Suprapubic skin (tissue), 4 donors: ENCODE data around the gene TSC22D1. TPM values are rescaled to one million over a fixed set of nuclear protein-coding genes. Genes with fewer than 3 reads are reported as not detected.

Experiments used
- DNase-seq, 2 donors: peaks; one replicate each; pipeline ENCODE4 v3.0.0-alpha.2; 2019; ENCODE audit warnings: low spot score in 2 of 2
- H3K27ac ChIP-seq: fragments of 200-600 bp; sonication (generic); one replicate; pipeline ENCODE4 v1.5.1; 2019
- H3K27me3 ChIP-seq: fragments of 200-600 bp; sonication (generic); one replicate; pipeline ENCODE4 v1.5.1; 2019
- H3K36me3 ChIP-seq: fragments of 200-600 bp; sonication (generic); one replicate; pipeline ENCODE4 v1.5.1; 2019
- H3K4me1 ChIP-seq: fragments of 200-600 bp; sonication (generic); one replicate; pipeline ENCODE4 v1.5.1; 2019
- H3K4me3 ChIP-seq: fragments of 200-600 bp; sonication (generic); one replicate; pipeline ENCODE4 v1.5.1; 2019; ENCODE audit warnings: mild to moderate bottlenecking
- H3K9me3 ChIP-seq: fragments of 200-600 bp; sonication (generic); one replicate; pipeline ENCODE4 v1.5.1; 2019
- EP300 ChIP-seq: sonication (generic); formaldehyde crosslinking; IDR thresholded peaks from one replicate; pipeline ENCODE4 v1.6.1; 2017; ENCODE audit warnings: antibody characterized with exemption
- POLR2A ChIP-seq, 2 donors: fragments of 450-650 bp; IDR thresholded peaks; one replicate each; pipeline ENCODE4 v1.6.1; 2017; ENCODE audit warnings: antibody characterized with exemption in 2 of 2, mild to moderate bottlenecking in 2 of 2, moderate library complexity in 2 of 2
- POLR2AphosphoS5 ChIP-seq, 3 donors: sonication (generic); formaldehyde crosslinking; IDR thresholded peaks; one replicate each; pipeline ENCODE4 v1.6.1; 2017; ENCODE audit warnings: antibody characterized with exemption in 3 of 3
- WGBS: methylation state at CpG from one replicate; pipeline ENCODE4 v1.1.5; 2018; 5-methylcytosine and 5-hydroxymethylcytosine counted together
- total RNA-seq, 4 donors: library from RNA; depleted of rRNA; stranded (reverse); fragments of >200 nt; gene quantifications; one replicate each; pipeline ENCODE4 v1.1.0, GENCODE V29; 2016
- TF ChIP-seq, protein P1 (sequence below), 2 donors: fragments of 200-600 bp in 1 of 2; fragments of 450-650 bp in 1 of 2; sonication (generic) in 1 of 2; IDR thresholded peaks; one replicate each; pipeline ENCODE4 v1.5.1; 2016 to 2019; ENCODE audit warnings: antibody characterized with exemption in 2 of 2, mild to moderate bottlenecking in 1 of 2, moderate library complexity in 1 of 2

Gene TSC22D1
- total RNA-seq, 4 donors from 2014 or later = 70.3 to 135 (median 92.1) TPM

DNA sequence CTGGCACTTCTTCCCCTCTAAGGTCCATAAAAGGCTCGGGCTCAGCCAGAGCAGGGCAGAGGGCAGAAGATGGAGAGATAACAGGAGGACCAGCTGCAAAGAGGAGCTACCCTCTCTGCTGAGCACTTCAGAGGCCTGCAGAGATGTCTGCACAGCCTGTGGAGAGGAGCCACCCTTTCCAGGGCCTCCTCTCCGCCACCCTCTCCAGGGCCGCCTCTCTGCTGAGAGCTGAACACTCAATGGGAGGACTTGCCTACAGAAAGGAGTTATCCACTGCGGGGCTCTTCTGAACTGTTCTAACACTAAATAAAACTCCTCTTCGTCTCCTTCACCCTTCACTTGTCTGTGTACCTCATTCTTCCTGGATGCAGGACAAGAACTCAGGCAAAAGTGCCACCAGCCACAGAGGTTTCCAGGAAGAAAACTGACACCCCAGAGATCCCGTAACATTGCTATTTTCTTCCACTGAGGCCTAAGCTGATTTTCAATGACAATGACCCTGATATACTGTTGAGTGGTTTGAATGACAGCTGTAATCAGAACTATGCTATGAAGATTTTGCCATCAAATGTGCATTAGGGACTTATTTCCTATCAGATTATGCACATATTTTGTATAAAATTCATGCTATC is 16.2 kb upstream of the TSC22D1 start:
- Histone ChIP-seq H3K36me3 (no peaks in the 10 kb centered on the region), H3K4me1 (no peaks in the 10 kb centered on the region), H3K27me3 (no peaks in the 10 kb centered on the region), H3K4me3 (no peak overlapping the region), H3K9me3 (no peaks in the 10 kb centered on the region), H3K27ac (no peak overlapping the region)
- 93% methylated on average over 5 of the region's 6 CpGs for WGBS
- DNase-seq = no peak
- TF ChIP-seq EP300 (no peak), POLR2AphosphoS5 (IDR thresholded peaks at IDR 0.05) (no peak), POLR2A (IDR thresholded peaks at IDR 0.05) (no peak)
- TF ChIP-seq, protein P1, sequence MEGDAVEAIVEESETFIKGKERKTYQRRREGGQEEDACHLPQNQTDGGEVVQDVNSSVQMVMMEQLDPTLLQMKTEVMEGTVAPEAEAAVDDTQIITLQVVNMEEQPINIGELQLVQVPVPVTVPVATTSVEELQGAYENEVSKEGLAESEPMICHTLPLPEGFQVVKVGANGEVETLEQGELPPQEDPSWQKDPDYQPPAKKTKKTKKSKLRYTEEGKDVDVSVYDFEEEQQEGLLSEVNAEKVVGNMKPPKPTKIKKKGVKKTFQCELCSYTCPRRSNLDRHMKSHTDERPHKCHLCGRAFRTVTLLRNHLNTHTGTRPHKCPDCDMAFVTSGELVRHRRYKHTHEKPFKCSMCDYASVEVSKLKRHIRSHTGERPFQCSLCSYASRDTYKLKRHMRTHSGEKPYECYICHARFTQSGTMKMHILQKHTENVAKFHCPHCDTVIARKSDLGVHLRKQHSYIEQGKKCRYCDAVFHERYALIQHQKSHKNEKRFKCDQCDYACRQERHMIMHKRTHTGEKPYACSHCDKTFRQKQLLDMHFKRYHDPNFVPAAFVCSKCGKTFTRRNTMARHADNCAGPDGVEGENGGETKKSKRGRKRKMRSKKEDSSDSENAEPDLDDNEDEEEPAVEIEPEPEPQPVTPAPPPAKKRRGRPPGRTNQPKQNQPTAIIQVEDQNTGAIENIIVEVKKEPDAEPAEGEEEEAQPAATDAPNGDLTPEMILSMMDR (IDR thresholded peaks at IDR 0.05) = no peak

DNA sequence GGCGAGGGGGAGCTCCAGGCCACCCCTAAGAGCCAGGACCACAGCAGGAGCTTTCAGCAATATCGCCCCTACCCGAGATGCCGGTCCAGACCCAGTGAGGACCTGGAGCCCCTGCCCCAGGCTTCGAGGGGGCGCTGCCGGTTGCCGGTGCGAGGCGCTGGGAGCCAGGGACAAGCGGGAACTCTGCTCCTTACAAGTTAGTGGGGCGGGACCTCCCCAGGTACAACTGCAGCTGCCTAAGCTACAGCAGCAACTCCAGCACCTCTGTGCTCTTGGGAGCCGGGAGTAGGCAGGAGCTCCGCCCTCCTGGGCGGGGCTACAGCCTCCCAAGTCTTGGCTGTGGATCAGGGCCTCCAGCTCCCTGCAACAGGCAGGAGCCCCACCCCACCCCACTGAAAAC is 15.2 kb upstream of the TSC22D1 start:
- Histone ChIP-seq H3K27ac (no peak overlapping the region), H3K4me3 (no peak overlapping the region), H3K9me3 (no peaks in the 10 kb centered on the region), H3K27me3 (no peaks in the 10 kb centered on the region), H3K4me1 (no peaks in the 10 kb centered on the region), H3K36me3 (no peaks in the 10 kb centered on the region)
- no peak for DNase-seq
- TF ChIP-seq EP300 = no peak
- TF ChIP-seq, protein P1 (IDR thresholded peaks at IDR 0.05) = no peak
- TF ChIP-seq POLR2AphosphoS5 (IDR thresholded peaks at IDR 0.05) = no peak
- WGBS = 88% methylated on average over 10 of the region's 15 CpGs

DNA sequence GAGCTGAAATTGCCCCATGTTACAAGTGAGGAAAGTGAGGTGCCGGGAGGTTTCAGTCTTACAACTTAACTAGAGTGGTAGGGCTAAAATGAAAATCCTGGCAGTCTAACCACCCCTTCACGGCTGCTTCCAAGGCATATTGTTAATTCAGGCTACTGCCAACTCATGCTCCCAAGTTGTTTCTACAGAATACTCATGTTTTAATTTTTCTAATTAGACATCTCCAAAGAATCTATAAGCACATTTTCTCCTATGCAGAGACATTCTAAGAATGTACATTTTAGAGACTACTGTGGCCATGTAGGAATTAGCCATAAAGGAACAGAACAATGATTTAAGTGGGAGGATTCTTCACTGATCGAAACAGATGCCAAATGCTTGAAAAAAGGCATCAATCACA is 7.0 kb upstream of the TSC22D1 start:
- H3K27me3 ChIP-seq = no peaks in the 10 kb centered on the region
- H3K4me3 ChIP-seq = no peak overlapping the region
- no peaks in the 10 kb centered on the region for H3K9me3 ChIP-seq
- TF ChIP-seq POLR2A (IDR thresholded peaks at IDR 0.05) = no peak
- TF ChIP-seq, protein P1 (IDR thresholded peaks at IDR 0.05) = no peak
- TF ChIP-seq EP300 = no peak
- no peak for TF ChIP-seq POLR2AphosphoS5 (IDR thresholded peaks at IDR 0.05)
- peaks cover 4% of the 10 kb centered on the region for H3K4me1 ChIP-seq
- no peak for DNase-seq
- 75% methylated on average over 3 of the region's 3 CpGs for WGBS
- no peaks in the 10 kb centered on the region for H3K36me3 ChIP-seq
- no peak overlapping the region for H3K27ac ChIP-seq

DNA sequence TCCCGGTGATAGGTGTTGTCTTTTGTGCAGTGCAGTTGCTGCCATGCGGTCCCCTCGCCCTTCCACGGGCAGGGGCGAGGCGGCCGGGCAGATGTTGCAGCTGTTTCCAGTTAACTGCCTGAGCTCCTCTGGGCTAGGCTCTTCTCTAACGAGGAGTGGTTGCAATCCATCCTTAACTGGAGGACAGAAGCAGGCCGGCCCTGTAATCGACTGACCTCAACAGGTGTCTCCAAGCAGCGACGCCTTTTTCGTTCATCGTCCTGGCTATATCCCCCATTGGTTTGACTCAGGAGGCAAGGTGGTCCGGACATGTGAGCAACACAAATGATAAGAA is 1.9 kb upstream of the TSC22D1 start:
- no peak for DNase-seq
- TF ChIP-seq EP300 (no peak), POLR2AphosphoS5 (IDR thresholded peaks at IDR 0.05) (no peak), POLR2A (IDR thresholded peaks at IDR 0.05) (no peak)
- TF ChIP-seq, protein P1 (IDR thresholded peaks at IDR 0.05) = no peak
- Histone ChIP-seq H3K4me3 (peak overlapping the region; percentile 78), H3K36me3 (no peaks in the 10 kb centered on the region), H3K9me3 (no peaks in the 10 kb centered on the region), H3K27ac (peak overlapping the region; percentile 99), H3K4me1 (peaks cover 32% of the 10 kb centered on the region), H3K27me3 (no peaks in the 10 kb centered on the region)
- 0% methylated on average over 14 of the region's 15 CpGs for WGBS

DNA sequence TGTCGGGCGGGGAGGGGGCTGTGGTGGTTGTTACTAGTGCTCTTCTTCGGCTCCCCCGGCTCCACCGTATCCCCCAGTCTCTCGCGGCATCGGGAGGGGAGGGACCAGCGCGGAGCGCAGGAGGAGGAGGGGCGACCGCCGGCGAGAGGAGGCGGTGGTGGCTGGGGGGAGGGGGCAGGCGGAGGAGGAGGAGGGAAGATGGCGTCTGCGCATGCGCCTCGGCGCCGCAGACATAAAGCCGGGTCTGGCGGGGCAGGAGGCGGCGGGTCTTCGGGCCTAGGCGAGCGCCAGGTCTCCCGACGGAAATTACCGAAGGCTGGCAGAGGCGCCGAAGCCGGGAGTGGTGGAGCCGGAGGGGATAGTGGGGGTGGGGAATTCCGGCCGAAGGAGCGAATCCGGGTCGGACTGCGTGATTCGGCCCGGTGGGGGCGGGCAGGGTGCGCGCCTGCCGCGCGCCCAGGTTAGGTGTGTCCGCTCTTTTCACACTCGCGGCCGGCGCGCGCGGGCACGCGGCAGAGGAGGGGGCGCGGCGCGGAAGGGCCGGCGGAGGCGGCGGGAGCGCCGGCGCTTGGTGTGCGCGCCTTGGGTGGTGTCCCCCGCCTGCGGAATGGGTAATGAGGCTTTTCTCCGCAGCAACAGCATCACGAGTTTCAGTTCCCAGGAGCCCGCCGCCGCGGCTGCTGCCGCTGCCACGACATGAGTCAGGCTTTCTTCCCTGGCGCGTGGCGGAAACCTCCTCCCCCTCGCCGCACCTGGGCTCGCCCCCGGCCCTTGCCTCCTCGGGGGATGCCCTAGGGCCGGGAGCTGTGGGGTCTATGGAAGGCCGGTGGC is 1.3 kb upstream of the TSC22D1 start:
- WGBS = 1% methylated on average over 51 of the region's 94 CpGs
- peak in 1 of 2 donors; percentile 75 for TF ChIP-seq POLR2A (IDR thresholded peaks at IDR 0.05)
- TF ChIP-seq, protein P1 (IDR thresholded peaks at IDR 0.05) = no peak
- peak; percentile 96 to 97 for DNase-seq
- Histone ChIP-seq H3K36me3 (no peaks in the 10 kb centered on the region), H3K27me3 (no peaks in the 10 kb centered on the region), H3K9me3 (no peaks in the 10 kb centered on the region), H3K4me3 (peak overlapping the region; percentile 78), H3K27ac (peak overlapping the region; percentile 99), H3K4me1 (peaks cover 32% of the 10 kb centered on the region)
